Measurements from ENCODE around the gene ZNF620. TPM values are rescaled to one million over a fixed set of nuclear protein-coding genes. Genes with fewer than 3 reads are reported as not detected.
"Not testable (repeated sequence)": the region's sequence is repeated elsewhere in the genome, so short reads cannot be mapped to it uniquely, and the experiment has no call there.

Gene ZNF620
- polyA plus RNA-seq, 1 donor (not counting 4 experiments of a cell fraction or from before 2014, with no cell fraction given), result 0.35 TPM

GRCh38 chr3:40456940-40457823 is 48.7 kb upstream of the ZNF620 start, which contains the start of gene RPL14:
RPL14 (plus strand) TSS chr3:40457339; CDS start chr3:40457472, 133 bp downstream.
- Histone ChIP-seq H4K20me1 (ENCODE audit: control insufficient read depth, extremely low read depth, insufficient read depth, low read length) (peaks cover 16% of the 10 kb centered on the region), H3K9me1 (ENCODE audit: control insufficient read depth, extremely low read depth, insufficient read depth, low read length) (no peaks in the 10 kb centered on the region), H3K27me3 (ENCODE audit: control insufficient read depth, extremely low read depth, insufficient read depth, low read length) (no peaks in the 10 kb centered on the region), H3K9ac (ENCODE audit: control insufficient read depth, extremely low read depth, insufficient read depth, low read length) (peak within 1 kb of the TSS; percentile 99), H3K9me3 (ENCODE audit: control insufficient read depth, low read depth, low read length) (no peaks in the 10 kb centered on the region), H3K4me1 (ENCODE audit: control insufficient read depth, extremely low read depth, insufficient read depth, low read length) (peaks cover 18% of the 10 kb centered on the region), H3K4me2 (ENCODE audit: control insufficient read depth, extremely low read depth, insufficient read depth, low read depth, low read length) (peak within 1 kb of the TSS; percentile 94), H3K27ac (ENCODE audit: control insufficient read depth, insufficient read depth, low read length) (peak within 1 kb of the TSS; percentile 95), H3K36me3 (ENCODE audit: control insufficient read depth in 2 of 2, extremely low read depth in 1 of 2, insufficient read depth in 2 of 2, low read length in 2 of 2) (peaks cover 20 to 22% of the 10 kb centered on the region in 2 experiments), H3K79me2 (ENCODE audit: control insufficient read depth, insufficient read depth, low read length) (peaks cover 32% of the 10 kb centered on the region), H3K4me3 (ENCODE audit: control insufficient read depth in 2 of 3, extremely low read depth in 1 of 3, insufficient read depth in 2 of 3, low read depth in 1 of 3, low read length in 3 of 3) (peak within 1 kb of the TSS; percentile 59 to 95 (median 92)), H2AFZ (ENCODE audit: control insufficient read depth, low read length) (peak within 1 kb of the TSS; percentile 97)
- DNase-seq (ENCODE audit: low read depth, low spot score), result peak; percentile 85
- TF ChIP-seq EZH2 (IDR thresholded peaks at IDR 0.05; ENCODE audit: low read length) (no peak), CTCF (optimal IDR thresholded peaks at IDR 0.05 in 1 of 3, IDR thresholded peaks at IDR 0.05 in 1 of 3, conservative IDR thresholded peaks at IDR 0.05 in 1 of 3; ENCODE audit: extremely low read depth in 1 of 3, insufficient read depth in 2 of 3, low read length in 3 of 3) (no peak)
- dilution Hi-C loops (cut with MboI; ENCODE audit: extremely low pct_ligation_motif_present, low sequenced_read_pairs), result no loop called here
- no peak for FAIRE-seq

DNA sequence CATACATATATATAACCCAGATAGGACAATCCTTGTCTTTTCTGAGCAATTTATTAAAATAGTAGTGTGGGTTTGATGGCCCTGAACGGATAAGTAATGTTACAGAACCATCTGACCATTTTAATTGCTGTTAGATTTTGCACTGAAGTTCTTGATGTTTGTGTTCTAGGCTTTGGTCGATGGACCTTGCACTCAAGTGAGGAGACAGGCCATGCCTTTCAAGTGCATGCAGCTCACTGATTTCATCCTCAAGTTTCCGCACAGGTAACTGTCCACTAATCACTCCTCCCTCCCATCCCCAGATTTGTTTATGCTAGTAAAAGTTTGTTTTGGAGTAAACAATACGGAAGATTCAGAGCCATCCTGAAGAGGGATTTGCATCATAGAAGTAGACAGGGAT is 47.4 kb upstream of the ZNF620 start:
- Histone ChIP-seq H3K4me1 (ENCODE audit: control insufficient read depth, extremely low read depth, insufficient read depth, low read length) (peaks cover 14% of the 10 kb centered on the region), H3K36me3 (ENCODE audit: control insufficient read depth in 2 of 2, extremely low read depth in 1 of 2, insufficient read depth in 2 of 2, low read length in 2 of 2) (peaks cover 26 to 30% of the 10 kb centered on the region in 2 experiments), H3K9me3 (ENCODE audit: control insufficient read depth, low read depth, low read length) (no peaks in the 10 kb centered on the region), H3K4me2 (ENCODE audit: control insufficient read depth, extremely low read depth, insufficient read depth, low read depth, low read length) (peak overlapping the region; percentile 94), H3K9ac (ENCODE audit: control insufficient read depth, extremely low read depth, insufficient read depth, low read length) (peak overlapping the region; percentile 99), H4K20me1 (ENCODE audit: control insufficient read depth, extremely low read depth, insufficient read depth, low read length) (peaks cover 16% of the 10 kb centered on the region), H2AFZ (ENCODE audit: control insufficient read depth, low read length) (no peak overlapping the region), H3K27ac (ENCODE audit: control insufficient read depth, insufficient read depth, low read length) (peak overlapping the region; percentile 95), H3K9me1 (ENCODE audit: control insufficient read depth, extremely low read depth, insufficient read depth, low read length) (no peaks in the 10 kb centered on the region), H3K4me3 (ENCODE audit: control insufficient read depth in 2 of 3, extremely low read depth in 1 of 3, insufficient read depth in 2 of 3, low read depth in 1 of 3, low read length in 3 of 3) (peak overlapping the region; percentile 59 to 95 (median 92)), H3K27me3 (ENCODE audit: control insufficient read depth, extremely low read depth, insufficient read depth, low read length) (no peaks in the 10 kb centered on the region), H3K79me2 (ENCODE audit: control insufficient read depth, insufficient read depth, low read length) (peaks cover 32% of the 10 kb centered on the region)
- DNase-seq (ENCODE audit: low read depth, low spot score), result no peak
- dilution Hi-C loops (cut with MboI; ENCODE audit: extremely low pct_ligation_motif_present, low sequenced_read_pairs), result no loop called here
- no peak for TF ChIP-seq EZH2 (IDR thresholded peaks at IDR 0.05; ENCODE audit: low read length)
- TF ChIP-seq CTCF (optimal IDR thresholded peaks at IDR 0.05 in 1 of 3, IDR thresholded peaks at IDR 0.05 in 1 of 3, conservative IDR thresholded peaks at IDR 0.05 in 1 of 3; ENCODE audit: extremely low read depth in 1 of 3, insufficient read depth in 2 of 3, low read length in 3 of 3), result no peak
- FAIRE-seq, result no peak

- DNase-seq (ENCODE audit: low read depth, low spot score); H3K9me3 ChIP-seq (ENCODE audit: control insufficient read depth, low read depth, low read length); H3K27me3 ChIP-seq (ENCODE audit: control insufficient read depth, extremely low read depth, insufficient read depth, low read length); H2AFZ ChIP-seq (ENCODE audit: control insufficient read depth, low read length); H3K9me1 ChIP-seq (ENCODE audit: control insufficient read depth, extremely low read depth, insufficient read depth, low read length); FAIRE-seq; H3K4me2 ChIP-seq (ENCODE audit: control insufficient read depth, extremely low read depth, insufficient read depth, low read depth, low read length); H3K27ac ChIP-seq (ENCODE audit: control insufficient read depth, insufficient read depth, low read length); dilution Hi-C loops (cut with MboI; ENCODE audit: extremely low pct_ligation_motif_present, low sequenced_read_pairs); H3K4me3 ChIP-seq (ENCODE audit: control insufficient read depth in 2 of 3, extremely low read depth in 1 of 3, insufficient read depth in 2 of 3, low read depth in 1 of 3, low read length in 3 of 3); H3K9ac ChIP-seq (ENCODE audit: control insufficient read depth, extremely low read depth, insufficient read depth, low read length): not testable (repeated sequence)
- peaks cover 32% of the 10 kb centered on the region for H3K79me2 ChIP-seq (ENCODE audit: control insufficient read depth, insufficient read depth, low read length)
- H3K36me3 ChIP-seq (ENCODE audit: control insufficient read depth in 2 of 2, extremely low read depth in 1 of 2, insufficient read depth in 2 of 2, low read length in 2 of 2), result peaks cover 32 to 47% of the 10 kb centered on the region in 2 experiments
- peaks cover 22% of the 10 kb centered on the region for H4K20me1 ChIP-seq (ENCODE audit: control insufficient read depth, extremely low read depth, insufficient read depth, low read length)
- peaks cover 11% of the 10 kb centered on the region for H3K4me1 ChIP-seq (ENCODE audit: control insufficient read depth, extremely low read depth, insufficient read depth, low read length)
These were observed 45.4 kb upstream of the ZNF620 start for GRCh38 chr3:40460481-40460880.
